Glutamatergic neuron (in vitro differentiated cells): Measurements from ENCODE around the gene FES. TPM values are rescaled to one million over a fixed set of nuclear protein-coding genes. Genes with fewer than 3 reads are reported as not detected.
A peak's percentile ranks its signal among the peaks of the same experiment; 100 is the strongest.
"Not testable (repeated sequence)": the region's sequence is repeated elsewhere in the genome, so short reads cannot be mapped to it uniquely, and the experiment has no call there.

Source experiments
- DNase-seq: peaks from one replicate; pipeline ENCODE4 v3.0.0; 2022
- H3K27ac Mint-ChIP-seq: one replicate; pipeline ENCODE4 v1.8.0; 2020; ENCODE audit warnings: mild to moderate bottlenecking, mixed read lengths, inconsistent platforms; ENCODE audit not compliant: unreplicated experiment
- H3K27me3 Mint-ChIP-seq: one replicate; pipeline ENCODE4 v1.8.0; 2020; ENCODE audit warnings: mild to moderate bottlenecking, moderate library complexity, mixed read lengths, inconsistent platforms; ENCODE audit not compliant: unreplicated experiment
- H3K36me3 Mint-ChIP-seq: one replicate; pipeline ENCODE4 v1.8.0; 2020; ENCODE audit warnings: mild to moderate bottlenecking, mixed read lengths, inconsistent platforms; ENCODE audit not compliant: unreplicated experiment
- H3K4me1 Mint-ChIP-seq: one replicate; pipeline ENCODE4 v1.8.0; 2020; ENCODE audit warnings: mild to moderate bottlenecking, low read depth, mixed read lengths, inconsistent platforms; ENCODE audit not compliant: unreplicated experiment
- H3K4me3 Mint-ChIP-seq: one replicate; pipeline ENCODE4 v1.8.0; 2020; ENCODE audit warnings: mild to moderate bottlenecking, mixed read lengths, inconsistent platforms; ENCODE audit not compliant: unreplicated experiment
- H3K9me3 Mint-ChIP-seq: one replicate; pipeline ENCODE4 v1.8.0; 2020; ENCODE audit warnings: mild to moderate bottlenecking, moderate library complexity, mixed read lengths, inconsistent platforms; ENCODE audit not compliant: unreplicated experiment
- total RNA-seq: library from RNA; stranded (reverse); fragmentation: NEBNext Ultra II Directional; extraction: Animal tissue kit (Norgen Biotek cat#: 25700); gene quantifications from one replicate; pipeline ENCODE4 v1.2.1, GENCODE V29; 2021; ENCODE audit not compliant: unreplicated experiment
- TF ChIP-seq, protein P1 (sequence below): fragments of 200-600 bp; sonication (generic); IDR thresholded peaks from one replicate; pipeline ENCODE4 v1.5.0; 2021; ENCODE audit not compliant: partially characterized antibody, unreplicated experiment

FES gene
- total RNA-seq, 1 donor from 2014 or later: 3.3 TPM

DNA sequence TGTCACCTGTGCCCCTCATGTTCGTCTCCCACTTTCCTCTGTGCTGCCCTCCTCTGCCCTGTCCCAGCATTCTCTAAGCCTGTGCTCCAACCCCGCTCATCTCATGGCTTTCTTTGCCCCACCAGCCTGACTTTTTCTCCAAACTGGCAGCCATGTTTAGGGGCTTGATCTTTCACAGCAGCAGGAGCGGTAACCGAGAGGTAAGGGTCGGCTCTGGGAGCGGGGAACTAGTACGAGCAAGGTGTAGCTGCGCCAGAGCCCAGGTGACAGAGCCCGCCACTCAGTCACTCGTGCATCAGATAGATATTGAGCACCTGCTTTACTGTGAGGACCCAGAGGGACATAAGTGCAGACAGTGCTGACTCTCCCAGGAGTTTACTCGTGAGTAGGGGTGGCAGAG lies 32.2 kb downstream of the FES start:
- H3K27me3 Mint-ChIP-seq: peaks cover 9% of the 10 kb centered on the region
- H3K4me3 Mint-ChIP-seq: peak overlapping the region; percentile 54
- DNase-seq: no peak
- TF ChIP-seq, protein P1, sequence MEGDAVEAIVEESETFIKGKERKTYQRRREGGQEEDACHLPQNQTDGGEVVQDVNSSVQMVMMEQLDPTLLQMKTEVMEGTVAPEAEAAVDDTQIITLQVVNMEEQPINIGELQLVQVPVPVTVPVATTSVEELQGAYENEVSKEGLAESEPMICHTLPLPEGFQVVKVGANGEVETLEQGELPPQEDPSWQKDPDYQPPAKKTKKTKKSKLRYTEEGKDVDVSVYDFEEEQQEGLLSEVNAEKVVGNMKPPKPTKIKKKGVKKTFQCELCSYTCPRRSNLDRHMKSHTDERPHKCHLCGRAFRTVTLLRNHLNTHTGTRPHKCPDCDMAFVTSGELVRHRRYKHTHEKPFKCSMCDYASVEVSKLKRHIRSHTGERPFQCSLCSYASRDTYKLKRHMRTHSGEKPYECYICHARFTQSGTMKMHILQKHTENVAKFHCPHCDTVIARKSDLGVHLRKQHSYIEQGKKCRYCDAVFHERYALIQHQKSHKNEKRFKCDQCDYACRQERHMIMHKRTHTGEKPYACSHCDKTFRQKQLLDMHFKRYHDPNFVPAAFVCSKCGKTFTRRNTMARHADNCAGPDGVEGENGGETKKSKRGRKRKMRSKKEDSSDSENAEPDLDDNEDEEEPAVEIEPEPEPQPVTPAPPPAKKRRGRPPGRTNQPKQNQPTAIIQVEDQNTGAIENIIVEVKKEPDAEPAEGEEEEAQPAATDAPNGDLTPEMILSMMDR: no peak
- H3K36me3 Mint-ChIP-seq: peaks cover 5% of the 10 kb centered on the region
- H3K9me3 Mint-ChIP-seq: peaks cover 16% of the 10 kb centered on the region
- peak overlapping the region; percentile 89 for H3K27ac Mint-ChIP-seq
- H3K4me1 Mint-ChIP-seq: peaks cover 27% of the 10 kb centered on the region

DNA sequence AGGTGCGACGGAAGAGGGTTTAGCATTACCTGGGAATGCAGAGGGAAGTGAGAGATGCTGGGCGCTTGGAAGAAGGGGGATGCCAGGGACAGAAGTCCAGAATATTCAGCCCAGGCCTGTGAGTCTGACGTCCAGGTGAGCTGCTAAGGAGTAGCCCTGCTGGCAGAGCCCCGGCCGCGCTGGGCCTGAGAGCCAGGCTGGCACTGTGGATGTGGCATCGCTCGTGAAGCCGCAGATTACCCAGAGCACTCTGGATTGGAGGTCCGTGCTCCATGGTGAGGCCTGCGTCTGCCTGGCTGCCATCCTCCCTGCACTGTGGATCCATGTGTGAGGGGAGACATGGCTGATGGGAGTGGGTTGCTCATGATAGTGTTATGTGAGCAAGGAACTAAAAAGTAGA lies 33.3 kb downstream of the FES start:
- peaks cover 5% of the 10 kb centered on the region for H3K36me3 Mint-ChIP-seq

DNA sequence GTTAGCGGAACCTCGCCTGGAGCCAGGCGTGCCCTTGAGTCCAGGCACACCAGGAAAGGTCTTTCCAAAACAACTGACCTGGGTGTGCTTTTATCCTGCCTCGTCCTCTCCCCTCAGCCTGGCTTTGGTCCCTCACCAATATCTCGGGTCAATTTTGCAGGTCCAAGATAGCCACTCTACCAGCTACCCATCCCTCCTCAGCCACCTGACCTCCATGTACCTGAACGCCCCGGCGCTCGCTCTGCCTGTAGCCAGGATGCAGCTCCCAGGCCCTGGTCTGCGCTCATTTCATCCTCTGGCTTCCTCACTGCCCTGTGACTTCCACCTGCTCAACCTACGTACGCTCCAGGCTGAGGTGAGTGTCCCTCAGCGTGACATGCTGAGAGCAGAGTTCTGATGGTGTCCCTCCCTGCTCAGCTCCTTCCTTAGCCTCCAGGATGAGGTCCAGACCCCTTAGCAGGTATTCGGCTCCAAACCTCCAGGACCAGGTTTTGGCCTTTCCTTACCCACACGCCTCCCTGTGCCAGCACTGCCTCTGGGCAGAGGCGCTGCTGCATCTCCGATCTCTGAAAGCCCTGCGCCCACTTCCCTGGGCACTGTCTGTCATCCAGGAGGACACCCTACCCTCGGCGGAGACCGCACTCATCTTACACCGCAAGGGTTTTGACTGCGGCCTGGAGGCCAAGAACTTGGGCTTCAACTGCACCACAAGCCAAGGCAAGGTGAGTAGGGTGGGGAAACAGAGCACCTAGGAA lies 33.9 kb downstream of the FES start:
- Mint-ChIP-seq H3K4me3 (no peak overlapping the region), H3K36me3 (peaks cover 5% of the 10 kb centered on the region), H3K4me1 (peaks cover 27% of the 10 kb centered on the region), H3K27ac (no peak overlapping the region), H3K9me3 (peaks cover 16% of the 10 kb centered on the region), H3K27me3 (peaks cover 12% of the 10 kb centered on the region)
- TF ChIP-seq, protein P1: no peak
- DNase-seq: no peak

More for the DNA sequence above, 33.3 kb downstream of the FES start:
- Mint-ChIP-seq H3K9me3 (peaks cover 16% of the 10 kb centered on the region), H3K27me3 (peaks cover 12% of the 10 kb centered on the region), H3K4me1 (peaks cover 27% of the 10 kb centered on the region), H3K27ac (no peak overlapping the region), H3K4me3 (no peak overlapping the region)
- DNase-seq: no peak
- TF ChIP-seq, protein P1: no peak

DNA sequence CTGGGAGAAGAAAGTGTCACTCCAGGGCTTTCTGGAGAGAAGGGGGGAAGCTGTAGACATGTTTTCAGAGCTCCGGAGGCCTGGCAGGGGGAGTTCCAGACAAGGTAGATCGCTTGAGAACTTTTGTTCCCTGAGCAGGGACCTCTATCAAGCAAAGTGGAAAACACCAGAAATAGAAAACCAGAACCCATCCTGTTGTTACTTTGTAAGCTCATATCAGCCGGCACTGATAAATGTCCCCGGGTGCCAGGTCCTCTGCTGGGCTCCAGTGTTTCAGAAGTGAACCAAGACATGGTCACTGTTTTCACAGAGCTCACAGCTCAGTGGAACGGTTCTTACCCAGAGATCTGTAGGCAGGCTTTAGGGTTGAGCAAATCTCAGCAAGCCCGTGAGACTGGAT lies 34.5 kb downstream of the FES start:
- H3K4me1 Mint-ChIP-seq: peaks cover 27% of the 10 kb centered on the region
- no peak for DNase-seq
- H3K4me3 Mint-ChIP-seq: no peak overlapping the region
- peaks cover 5% of the 10 kb centered on the region for H3K36me3 Mint-ChIP-seq
- H3K27ac Mint-ChIP-seq: no peak overlapping the region
- peaks cover 16% of the 10 kb centered on the region for H3K9me3 Mint-ChIP-seq
- TF ChIP-seq, protein P1: no peak
- H3K27me3 Mint-ChIP-seq: peaks cover 12% of the 10 kb centered on the region

DNA sequence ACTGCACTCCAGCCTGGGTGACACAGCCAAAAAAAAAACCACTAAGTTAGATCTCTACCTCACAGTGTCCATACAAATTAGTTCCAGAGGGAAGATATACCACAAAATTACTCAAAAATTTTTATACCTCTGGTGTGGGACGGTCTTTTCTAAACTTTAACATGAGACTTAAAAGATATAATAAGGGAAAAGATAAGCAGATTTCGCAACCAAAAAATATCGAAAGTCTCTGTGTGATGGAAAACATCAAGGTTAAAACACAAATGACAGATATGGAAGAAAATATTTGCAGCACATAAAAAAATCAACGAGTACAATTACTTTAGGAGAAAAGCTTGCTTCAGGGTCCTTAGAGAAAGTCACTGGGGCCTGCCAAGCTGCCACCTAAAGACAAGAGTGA lies 37.6 kb downstream of the FES start:
- H3K36me3 Mint-ChIP-seq: peaks cover 5% of the 10 kb centered on the region
- DNase-seq: no peak
- peaks cover 8% of the 10 kb centered on the region for H3K4me1 Mint-ChIP-seq
- H3K27me3 Mint-ChIP-seq: peaks cover 12% of the 10 kb centered on the region
- no peak overlapping the region for H3K27ac Mint-ChIP-seq
- H3K9me3 Mint-ChIP-seq: peaks cover 3% of the 10 kb centered on the region
- TF ChIP-seq, protein P1: no peak
- no peak overlapping the region for H3K4me3 Mint-ChIP-seq

DNA sequence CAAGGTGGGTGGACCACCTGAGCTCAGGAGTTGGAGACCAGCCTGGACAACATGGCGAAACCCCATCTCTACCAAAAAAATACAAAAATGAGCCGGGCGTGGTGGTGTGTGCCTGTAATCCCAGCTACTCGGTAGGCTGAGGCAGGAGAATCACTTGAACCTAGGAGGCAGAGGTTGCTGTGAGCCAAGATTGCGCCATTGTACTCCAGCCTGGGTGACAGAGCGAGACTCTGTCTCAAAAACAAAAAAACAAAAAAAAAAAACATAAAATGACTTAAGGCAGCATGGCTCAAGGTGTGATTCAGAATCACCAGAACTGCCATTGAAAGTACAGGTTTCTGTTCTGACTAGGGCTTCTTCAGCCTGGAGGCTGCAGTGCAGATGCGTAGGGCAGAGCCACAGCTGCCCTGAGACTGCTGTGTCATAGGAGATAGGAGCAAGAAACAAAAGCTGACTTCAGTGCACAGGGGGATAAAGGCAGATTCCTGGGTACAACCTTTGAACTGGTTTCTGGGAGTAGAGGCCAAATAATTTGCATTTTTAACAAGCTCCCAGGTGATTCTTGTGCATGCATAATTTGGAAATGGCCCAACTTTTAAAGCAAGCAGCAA lies 38.5 kb downstream of the FES start:
- H3K9me3 Mint-ChIP-seq, H3K27ac Mint-ChIP-seq, DNase-seq, H3K4me1 Mint-ChIP-seq, H3K36me3 Mint-ChIP-seq, H3K4me3 Mint-ChIP-seq: not testable (repeated sequence)
- H3K27me3 Mint-ChIP-seq: peaks cover 12% of the 10 kb centered on the region
